Right lobe of liver (tissue), 6 donors: ENCODE measurements around the gene MRPS11. TPM values are rescaled to one million over a fixed set of nuclear protein-coding genes. Genes with fewer than 3 reads are reported as not detected.
"Not testable (repeated sequence)": the region's sequence is repeated elsewhere in the genome, so short reads cannot be mapped to it uniquely, and the experiment has no call there.

ENCODE experiments used
- ATAC-seq, 4 donors: fragments of 200-7000 bp; cut with Tn5 transposase; one replicate each; pipeline ENCODE4 v1.9.1; 2020; ENCODE audit warnings: mild to moderate bottlenecking in 4 of 4, moderate library complexity in 4 of 4
- DNase-seq, 3 donors: peaks; one replicate each; pipeline ENCODE4 v3.0.0-alpha.2; 2020
- H3K27ac ChIP-seq, 3 donors: fragments of 200-600 bp; one replicate each; pipeline ENCODE4 v1.8.0; 2022
- H3K27me3 ChIP-seq, 2 donors: fragments of 200-600 bp; one replicate each; pipeline ENCODE4 v1.8.0; 2022
- H3K36me3 ChIP-seq, 4 donors: fragments of 200-600 bp; sonication (generic) in 1 of 4; one replicate each; pipeline versions ENCODE4 v1.5.1 to v1.8.0; 2017 to 2022; ENCODE audit warnings: control low read depth in 1 of 4
- H3K4me1 ChIP-seq, 4 donors: fragments of 200-600 bp; sonication (generic) in 1 of 4; one replicate each; pipeline versions ENCODE4 v1.5.1 to v1.8.0; 2017 to 2022; ENCODE audit warnings: control low read depth in 1 of 4
- H3K4me3 ChIP-seq, 3 donors: fragments of 200-600 bp; one replicate each; pipeline ENCODE4 v1.8.0; 2022
- H3K9me3 ChIP-seq, 4 donors: fragments of 200-600 bp; sonication (generic) in 1 of 4; one replicate each; pipeline versions ENCODE4 v1.5.1 to v1.8.0; 2017 to 2022; ENCODE audit warnings: control low read depth in 1 of 4
- POLR2A ChIP-seq: fragments of 450-650 bp; IDR thresholded peaks from one replicate; pipeline ENCODE4 v1.6.1; 2017; ENCODE audit warnings: antibody characterized with exemption, mild to moderate bottlenecking
- WGBS: methylation state at CpG from one replicate; pipeline ENCODE4 v1.1.6; 2018; ENCODE audit warnings: low coverage, low lambda C conversion rate; ENCODE audit not compliant: insufficient coverage; ENCODE audit errors: missing lambda C conversion rate; 5-methylcytosine and 5-hydroxymethylcytosine counted together
- intact Hi-C, 2 donors: fragments of 100-400 bp; cut with DNase I; formaldehyde crosslinking; loops; one replicate each; pipeline versions ENCODE4 v1.11.2 to v1.14.1; 2022
- total RNA-seq, 6 experiments: library from RNA; depleted of rRNA in 2 of 6; stranded (reverse); fragments of >200 nt in 2 of 6; fragmentation: NEBNext Ultra II Directional in 3 of 6; extraction: Animal tissue kit (Norgen Biotek cat#: 25700) in 3 of 6; gene quantifications; one replicate each; pipeline versions ENCODE4 v1.1.0 to v1.2.4, GENCODE V29; 2016 to 2023
- TF ChIP-seq, protein P1 (sequence below), 4 donors: fragments of 200-600 bp in 3 of 4; fragments of 450-650 bp in 1 of 4; IDR thresholded peaks; one replicate each; pipeline versions ENCODE4 v1.5.1 to v1.8.0; 2016 to 2022; ENCODE audit warnings: antibody characterized with exemption in 4 of 4, mild to moderate bottlenecking in 2 of 4
- donor health status: DM: no; HTN: yes; CAD: no.
- donor health status: DM: no; HTN: no; CAD: no.
- donor health status: DM: no; HTN: no; CAD: no.
- donor health status: DM: no; HTN: yes; CAD: no.
- donor health status: DM: no; HTN: yes; CAD: no.

The MRPS11 gene
- total RNA-seq, 6 experiments from 2014 or later, result 25.4 to 38.0 (median 32.7) TPM

- intact Hi-C loops, result no loop called here
Observed at GRCh38 chr15:88469321-88469720, 1.8 kb downstream of the MRPS11 start.

GRCh38 chr15:88470625-88471372 is 3.3 kb downstream of the MRPS11 start:
- H3K36me3 ChIP-seq, result peaks cover 0 to 22% (median 5%) of the 10 kb centered on the region in 4 donors
- 95% methylated on average over 6 of the region's 6 CpGs for WGBS
- TF ChIP-seq, protein P1, sequence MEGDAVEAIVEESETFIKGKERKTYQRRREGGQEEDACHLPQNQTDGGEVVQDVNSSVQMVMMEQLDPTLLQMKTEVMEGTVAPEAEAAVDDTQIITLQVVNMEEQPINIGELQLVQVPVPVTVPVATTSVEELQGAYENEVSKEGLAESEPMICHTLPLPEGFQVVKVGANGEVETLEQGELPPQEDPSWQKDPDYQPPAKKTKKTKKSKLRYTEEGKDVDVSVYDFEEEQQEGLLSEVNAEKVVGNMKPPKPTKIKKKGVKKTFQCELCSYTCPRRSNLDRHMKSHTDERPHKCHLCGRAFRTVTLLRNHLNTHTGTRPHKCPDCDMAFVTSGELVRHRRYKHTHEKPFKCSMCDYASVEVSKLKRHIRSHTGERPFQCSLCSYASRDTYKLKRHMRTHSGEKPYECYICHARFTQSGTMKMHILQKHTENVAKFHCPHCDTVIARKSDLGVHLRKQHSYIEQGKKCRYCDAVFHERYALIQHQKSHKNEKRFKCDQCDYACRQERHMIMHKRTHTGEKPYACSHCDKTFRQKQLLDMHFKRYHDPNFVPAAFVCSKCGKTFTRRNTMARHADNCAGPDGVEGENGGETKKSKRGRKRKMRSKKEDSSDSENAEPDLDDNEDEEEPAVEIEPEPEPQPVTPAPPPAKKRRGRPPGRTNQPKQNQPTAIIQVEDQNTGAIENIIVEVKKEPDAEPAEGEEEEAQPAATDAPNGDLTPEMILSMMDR (IDR thresholded peaks at IDR 0.05), result no peak
- TF ChIP-seq POLR2A, result no peak

More at GRCh38 chr15:88469321-88469720, 1.8 kb downstream of the MRPS11 start:
- no peaks in the 10 kb centered on the region for H3K27me3 ChIP-seq
- H3K4me1 ChIP-seq, result peaks cover 0 to 21% (median 9%) of the 10 kb centered on the region in 4 donors
- 86% methylated on average over 2 of the region's 2 CpGs for WGBS
- DNase-seq (no peak), ATAC-seq (no peak)
- no peak overlapping the region for H3K27ac ChIP-seq
- peaks cover 0 to 12% (median 6%) of the 10 kb centered on the region in 4 donors for H3K36me3 ChIP-seq
- no peaks in the 10 kb centered on the region for H3K9me3 ChIP-seq
- no peak overlapping the region for H3K4me3 ChIP-seq
- no peak for TF ChIP-seq POLR2A
- TF ChIP-seq, protein P1 (IDR thresholded peaks at IDR 0.05), result no peak

DNA sequence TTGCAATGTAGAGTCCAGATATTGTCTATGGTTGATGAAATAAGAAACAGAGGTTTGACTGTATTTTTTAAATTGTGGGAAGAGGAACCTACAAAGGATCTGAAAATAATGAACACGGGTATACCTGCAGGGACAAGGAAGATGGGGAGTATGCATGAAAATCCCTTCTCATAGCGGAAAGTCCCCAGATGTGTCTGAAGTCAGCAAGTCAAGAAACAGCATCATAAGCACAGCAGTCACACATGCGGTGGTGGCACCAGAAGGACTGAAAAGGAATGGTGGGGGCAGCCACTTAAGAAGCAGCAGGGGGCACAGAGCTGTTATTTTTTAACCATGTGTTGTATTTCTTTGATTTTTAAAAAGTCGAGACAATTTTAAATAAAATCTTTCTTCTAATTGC is 4.7 kb downstream of the MRPS11 start:
- DNase-seq (no peak), ATAC-seq (no peak)
- no peak for TF ChIP-seq POLR2A
- TF ChIP-seq, protein P1 (IDR thresholded peaks at IDR 0.05), result no peak
- Histone ChIP-seq H3K36me3 (peaks cover 0 to 26% (median 5%) of the 10 kb centered on the region in 4 donors), H3K4me3 (no peak overlapping the region), H3K27me3 (no peaks in the 10 kb centered on the region), H3K4me1 (peaks cover 0 to 12% (median 4%) of the 10 kb centered on the region in 4 donors), H3K9me3 (no peaks in the 10 kb centered on the region), H3K27ac (no peak overlapping the region)
- 62% methylated on average over 4 of the region's 4 CpGs for WGBS
- intact Hi-C loops, result loop anchor here in 1 of 2 donors (10.0 kb wide), 1 partner anchor 143 kb away; no protein-coding TSS in a partner anchor

More at GRCh38 chr15:88470625-88471372, 3.3 kb downstream of the MRPS11 start:
- H3K4me1 ChIP-seq, result peaks cover 0 to 11% (median 4%) of the 10 kb centered on the region in 4 donors
- H3K4me3 ChIP-seq, result no peak overlapping the region
- ATAC-seq, result no peak
- H3K27me3 ChIP-seq, result no peaks in the 10 kb centered on the region
- H3K27ac ChIP-seq, result no peak overlapping the region
- no peaks in the 10 kb centered on the region for H3K9me3 ChIP-seq
- DNase-seq, result no peak
- intact Hi-C loops, result loop anchor here in 1 of 2 donors (10.0 kb wide), 1 partner anchor 144 kb away; no protein-coding TSS in a partner anchor

- not testable (repeated sequence) for H3K4me1 ChIP-seq, H3K27ac ChIP-seq, ATAC-seq, DNase-seq, H3K9me3 ChIP-seq, H3K27me3 ChIP-seq, H3K4me3 ChIP-seq
- peaks cover 0 to 38% (median 7%) of the 10 kb centered on the region in 4 donors for H3K36me3 ChIP-seq
- 87% methylated on average over 4 of the region's 4 CpGs for WGBS
- intact Hi-C loops, result loop anchor here in 1 of 2 donors (10.0 kb wide), 1 partner anchor 141 kb away; no protein-coding TSS in a partner anchor
Observed at GRCh38 chr15:88473661-88474293, 6.3 kb downstream of the MRPS11 start.
